ENCODE data around the gene GJA8.

- TF ChIP-seq CTCF (conservative IDR thresholded peaks at IDR 0.05; ENCODE audit: low read length) (no peak), EZH2phosphoT487 (IDR thresholded peaks at IDR 0.05; ENCODE audit: borderline replicate concordance, low read depth, low read length) (no peak)
Measured at GRCh38 chr1:147891088-147891487, 11.5 kb upstream of the GJA8 start.
